ENCODE results near the gene SLC44A1.

The SLC44A1 gene

GRCh38 chr9:105282870-105283621 is 38.6 kb downstream of the SLC44A1 start:
- Histone ChIP-seq H3K27me3 (ENCODE audit: insufficient read depth, poor library complexity, severe bottlenecking) (no peaks in the 10 kb centered on the region), H3K4me3 (replicated peaks; ENCODE audit: insufficient read depth, low read length) (no peak overlapping the region), H3K27ac (replicated peaks) (no peak overlapping the region)
- TF ChIP-seq, protein P1, sequence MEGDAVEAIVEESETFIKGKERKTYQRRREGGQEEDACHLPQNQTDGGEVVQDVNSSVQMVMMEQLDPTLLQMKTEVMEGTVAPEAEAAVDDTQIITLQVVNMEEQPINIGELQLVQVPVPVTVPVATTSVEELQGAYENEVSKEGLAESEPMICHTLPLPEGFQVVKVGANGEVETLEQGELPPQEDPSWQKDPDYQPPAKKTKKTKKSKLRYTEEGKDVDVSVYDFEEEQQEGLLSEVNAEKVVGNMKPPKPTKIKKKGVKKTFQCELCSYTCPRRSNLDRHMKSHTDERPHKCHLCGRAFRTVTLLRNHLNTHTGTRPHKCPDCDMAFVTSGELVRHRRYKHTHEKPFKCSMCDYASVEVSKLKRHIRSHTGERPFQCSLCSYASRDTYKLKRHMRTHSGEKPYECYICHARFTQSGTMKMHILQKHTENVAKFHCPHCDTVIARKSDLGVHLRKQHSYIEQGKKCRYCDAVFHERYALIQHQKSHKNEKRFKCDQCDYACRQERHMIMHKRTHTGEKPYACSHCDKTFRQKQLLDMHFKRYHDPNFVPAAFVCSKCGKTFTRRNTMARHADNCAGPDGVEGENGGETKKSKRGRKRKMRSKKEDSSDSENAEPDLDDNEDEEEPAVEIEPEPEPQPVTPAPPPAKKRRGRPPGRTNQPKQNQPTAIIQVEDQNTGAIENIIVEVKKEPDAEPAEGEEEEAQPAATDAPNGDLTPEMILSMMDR (IDR thresholded peaks at IDR 0.05; ENCODE audit: insufficient read depth, low read length): no peak
- TF ChIP-seq POLR2AphosphoS5 (IDR thresholded peaks at IDR 0.05; ENCODE audit: low read depth): no peak
- TF ChIP-seq, protein P2, sequence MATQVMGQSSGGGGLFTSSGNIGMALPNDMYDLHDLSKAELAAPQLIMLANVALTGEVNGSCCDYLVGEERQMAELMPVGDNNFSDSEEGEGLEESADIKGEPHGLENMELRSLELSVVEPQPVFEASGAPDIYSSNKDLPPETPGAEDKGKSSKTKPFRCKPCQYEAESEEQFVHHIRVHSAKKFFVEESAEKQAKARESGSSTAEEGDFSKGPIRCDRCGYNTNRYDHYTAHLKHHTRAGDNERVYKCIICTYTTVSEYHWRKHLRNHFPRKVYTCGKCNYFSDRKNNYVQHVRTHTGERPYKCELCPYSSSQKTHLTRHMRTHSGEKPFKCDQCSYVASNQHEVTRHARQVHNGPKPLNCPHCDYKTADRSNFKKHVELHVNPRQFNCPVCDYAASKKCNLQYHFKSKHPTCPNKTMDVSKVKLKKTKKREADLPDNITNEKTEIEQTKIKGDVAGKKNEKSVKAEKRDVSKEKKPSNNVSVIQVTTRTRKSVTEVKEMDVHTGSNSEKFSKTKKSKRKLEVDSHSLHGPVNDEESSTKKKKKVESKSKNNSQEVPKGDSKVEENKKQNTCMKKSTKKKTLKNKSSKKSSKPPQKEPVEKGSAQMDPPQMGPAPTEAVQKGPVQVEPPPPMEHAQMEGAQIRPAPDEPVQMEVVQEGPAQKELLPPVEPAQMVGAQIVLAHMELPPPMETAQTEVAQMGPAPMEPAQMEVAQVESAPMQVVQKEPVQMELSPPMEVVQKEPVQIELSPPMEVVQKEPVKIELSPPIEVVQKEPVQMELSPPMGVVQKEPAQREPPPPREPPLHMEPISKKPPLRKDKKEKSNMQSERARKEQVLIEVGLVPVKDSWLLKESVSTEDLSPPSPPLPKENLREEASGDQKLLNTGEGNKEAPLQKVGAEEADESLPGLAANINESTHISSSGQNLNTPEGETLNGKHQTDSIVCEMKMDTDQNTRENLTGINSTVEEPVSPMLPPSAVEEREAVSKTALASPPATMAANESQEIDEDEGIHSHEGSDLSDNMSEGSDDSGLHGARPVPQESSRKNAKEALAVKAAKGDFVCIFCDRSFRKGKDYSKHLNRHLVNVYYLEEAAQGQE (IDR thresholded peaks at IDR 0.05; ENCODE audit: insufficient replicate concordance, low read depth): no peak
- TF ChIP-seq SPI1 (IDR thresholded peaks at IDR 0.05; ENCODE audit: borderline replicate concordance, low read depth): no peak
- TF ChIP-seq GABPA (IDR thresholded peaks at IDR 0.05; ENCODE audit: low read depth): no peak
- DNase-seq (ENCODE audit: low read depth in 1 of 2, low spot score in 1 of 2): no peak

GRCh38 chr9:105283795-105284194 is 39.3 kb downstream of the SLC44A1 start:
- H3K27ac ChIP-seq (replicated peaks): no peak overlapping the region
- no peak for DNase-seq (ENCODE audit: low read depth in 1 of 2, low spot score in 1 of 2)

DNA sequence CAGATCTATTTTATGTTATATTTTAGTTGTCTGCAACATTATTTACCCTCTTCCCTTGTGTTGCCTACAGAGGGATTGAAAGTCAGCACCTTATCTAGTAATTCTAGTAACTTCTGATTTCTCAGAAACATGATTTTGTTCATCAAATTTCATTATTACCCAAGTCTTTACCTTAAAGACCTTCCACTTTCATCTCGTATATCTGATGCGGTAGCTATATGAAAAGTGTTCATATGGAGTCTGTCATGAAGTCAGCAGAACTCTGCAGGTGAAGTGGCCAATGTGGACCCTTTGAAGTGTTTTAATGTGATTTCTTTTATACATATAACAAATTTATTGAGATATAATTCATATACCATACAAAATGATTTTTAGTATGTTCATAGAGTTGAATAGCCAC is 40.0 kb downstream of the SLC44A1 start:
- Histone ChIP-seq H3K4me3 (replicated peaks; ENCODE audit: insufficient read depth, low read length) (no peak overlapping the region), H3K27me3 (ENCODE audit: insufficient read depth, poor library complexity, severe bottlenecking) (no peaks in the 10 kb centered on the region), H3K27ac (replicated peaks) (no peak overlapping the region)
- no peak for DNase-seq (ENCODE audit: low read depth in 1 of 2, low spot score in 1 of 2)
- TF ChIP-seq, protein P1 (IDR thresholded peaks at IDR 0.05; ENCODE audit: insufficient read depth, low read length): no peak
- TF ChIP-seq SPI1 (IDR thresholded peaks at IDR 0.05; ENCODE audit: borderline replicate concordance, low read depth): no peak
- TF ChIP-seq, protein P2 (IDR thresholded peaks at IDR 0.05; ENCODE audit: insufficient replicate concordance, low read depth): no peak
- no peak for TF ChIP-seq GABPA (IDR thresholded peaks at IDR 0.05; ENCODE audit: low read depth)
- no peak for TF ChIP-seq POLR2AphosphoS5 (IDR thresholded peaks at IDR 0.05; ENCODE audit: low read depth)

More at GRCh38 chr9:105283795-105284194, 39.3 kb downstream of the SLC44A1 start:
- Histone ChIP-seq H3K27me3 (ENCODE audit: insufficient read depth, poor library complexity, severe bottlenecking) (no peaks in the 10 kb centered on the region), H3K4me3 (replicated peaks; ENCODE audit: insufficient read depth, low read length) (no peak overlapping the region)
- no peak for TF ChIP-seq POLR2AphosphoS5 (IDR thresholded peaks at IDR 0.05; ENCODE audit: low read depth)
- TF ChIP-seq, protein P2 (IDR thresholded peaks at IDR 0.05; ENCODE audit: insufficient replicate concordance, low read depth): no peak
- TF ChIP-seq SPI1 (IDR thresholded peaks at IDR 0.05; ENCODE audit: borderline replicate concordance, low read depth): no peak
- TF ChIP-seq, protein P1 (IDR thresholded peaks at IDR 0.05; ENCODE audit: insufficient read depth, low read length): no peak
- TF ChIP-seq GABPA (IDR thresholded peaks at IDR 0.05; ENCODE audit: low read depth): no peak
